GM18519 (cell line): ENCODE data around the gene DTX1.

ENCODE experiments used
- ATAC-seq: cut with Tn5 transposase; IDR thresholded peaks from one replicate; pipeline ENCODE4 v1.9.1; 2021; ENCODE audit warnings: mild to moderate bottlenecking, moderate library complexity; ENCODE audit not compliant: unreplicated experiment, low FRiP score

The DTX1 gene

DNA sequence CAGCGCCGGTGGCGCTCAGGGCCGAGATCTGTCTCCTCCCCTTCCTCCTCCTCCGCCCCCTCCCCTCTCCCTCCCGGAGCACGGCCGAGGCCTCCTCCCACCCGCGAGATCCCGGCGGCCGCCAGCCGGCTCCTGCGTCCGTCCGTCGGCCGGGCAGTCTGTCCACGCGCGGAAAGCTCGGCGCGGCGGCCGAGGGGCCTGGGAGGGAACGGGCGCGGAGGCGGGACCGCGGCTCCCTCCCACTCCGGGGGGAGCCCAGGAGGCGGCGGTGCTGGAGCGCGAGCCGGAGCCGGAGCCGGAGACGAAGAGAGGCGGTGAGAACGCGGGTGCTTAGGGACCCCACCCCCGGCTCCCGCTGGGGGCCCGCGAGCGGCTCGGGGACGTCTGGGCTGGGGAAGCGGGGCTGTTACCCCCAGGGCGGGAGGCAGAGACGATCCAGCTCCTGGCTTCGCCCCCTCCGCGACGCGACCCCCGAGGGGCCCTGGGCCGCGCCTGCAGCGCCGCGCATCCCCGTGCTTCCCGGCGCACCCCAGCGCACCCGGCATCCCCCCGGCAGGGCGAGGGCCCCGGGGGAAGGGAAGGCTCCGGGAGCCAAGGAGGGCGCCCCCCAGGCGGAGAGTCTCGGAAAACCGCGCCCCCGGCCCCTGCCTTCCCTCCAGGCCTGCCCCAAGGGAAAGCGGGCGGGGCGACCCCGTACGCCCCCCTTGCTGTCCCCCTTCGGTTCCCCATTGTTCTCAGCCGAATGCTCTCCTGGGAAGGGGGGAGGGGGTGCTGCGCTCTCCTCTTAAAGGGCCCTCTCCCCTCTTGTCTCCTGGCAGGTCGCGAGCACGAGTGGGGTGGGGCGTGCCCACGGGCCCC is at the start of gene DTX1:
DTX1 (plus strand) TSS at position 100 of the 858 bp plus-strand sequence. CDS start 1,463 bp downstream, outside the sequence.
- no peak for ATAC-seq

DNA sequence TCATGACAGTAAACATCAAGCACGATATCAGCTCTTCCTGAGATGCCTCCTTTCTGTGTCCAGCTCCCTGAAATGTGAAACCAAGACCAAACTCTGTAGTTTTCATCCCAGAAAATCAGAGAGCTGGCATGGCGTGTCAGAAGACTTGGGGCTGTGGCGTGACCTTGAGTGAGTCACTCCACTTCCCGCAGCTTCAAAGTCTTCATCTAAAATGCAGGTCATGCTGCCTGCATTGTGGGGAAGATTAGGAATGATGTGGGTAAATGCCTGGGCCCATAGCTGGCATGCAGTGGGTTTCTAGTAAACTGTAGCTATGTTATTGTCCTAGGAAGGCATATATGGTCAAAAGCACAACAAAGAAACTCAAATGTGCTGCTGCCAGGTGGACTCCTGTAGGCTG is 49.4 kb upstream of the DTX1 start:
- no peak for ATAC-seq

DNA sequence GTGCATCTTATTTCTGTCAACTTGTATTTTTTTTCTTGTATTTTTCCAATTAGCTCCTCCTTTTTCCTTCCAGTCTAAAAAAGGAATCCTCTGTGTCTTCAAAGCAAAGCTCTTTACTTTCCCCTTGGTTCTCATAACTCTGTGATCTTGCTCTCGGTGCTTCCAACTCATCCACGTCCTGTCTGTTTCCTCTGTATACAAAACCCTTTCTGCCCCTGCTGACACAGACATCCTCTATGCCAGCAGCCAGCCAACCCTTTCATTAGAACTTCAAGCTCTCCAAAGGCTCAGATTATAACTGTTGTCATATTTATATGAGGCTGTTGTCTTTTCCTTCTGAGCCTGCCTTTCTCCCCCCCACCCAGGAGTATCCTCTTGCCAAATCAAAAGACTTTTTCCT is 45.8 kb upstream of the DTX1 start:
- no peak for ATAC-seq

DNA sequence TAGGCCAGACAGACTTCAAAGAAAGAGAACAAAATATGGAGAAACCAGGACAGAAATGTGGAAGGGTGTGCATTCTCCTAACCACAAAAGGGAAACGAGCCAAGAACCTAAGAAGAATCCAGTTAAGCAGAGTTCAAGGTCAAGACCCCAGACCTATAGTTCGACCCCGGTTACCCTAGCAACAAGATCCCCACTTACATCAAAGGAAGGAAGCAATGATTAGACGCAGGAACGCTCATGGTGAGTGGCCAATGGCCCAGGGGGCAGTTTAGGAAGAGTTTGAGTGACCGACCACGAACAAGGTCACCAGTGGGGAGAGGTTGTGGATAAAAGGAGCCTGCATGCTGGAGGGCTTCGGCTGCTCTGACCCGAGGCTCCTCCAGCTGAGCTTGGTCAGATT is 42.0 kb upstream of the DTX1 start:
- ATAC-seq, result no peak

DNA sequence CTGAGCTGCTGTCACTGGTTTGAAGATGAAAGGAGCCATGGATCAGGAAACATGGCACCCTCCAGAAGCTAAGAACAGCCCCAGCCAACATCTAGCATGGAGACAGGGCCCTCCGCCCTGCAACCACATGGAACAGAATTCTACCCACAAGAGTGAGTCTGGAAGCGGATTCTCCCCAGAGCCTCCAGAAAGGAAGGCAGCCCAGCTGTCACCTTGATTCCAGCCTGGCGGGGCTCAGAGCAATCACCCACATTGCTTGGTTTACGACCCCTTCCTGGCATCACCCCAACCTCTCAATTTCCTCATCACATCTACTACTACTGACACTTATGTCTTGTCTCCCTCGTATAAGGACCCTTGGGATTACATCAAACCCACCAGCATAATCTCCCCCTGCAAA is 39.7 kb upstream of the DTX1 start:
- ATAC-seq, result no peak

DNA sequence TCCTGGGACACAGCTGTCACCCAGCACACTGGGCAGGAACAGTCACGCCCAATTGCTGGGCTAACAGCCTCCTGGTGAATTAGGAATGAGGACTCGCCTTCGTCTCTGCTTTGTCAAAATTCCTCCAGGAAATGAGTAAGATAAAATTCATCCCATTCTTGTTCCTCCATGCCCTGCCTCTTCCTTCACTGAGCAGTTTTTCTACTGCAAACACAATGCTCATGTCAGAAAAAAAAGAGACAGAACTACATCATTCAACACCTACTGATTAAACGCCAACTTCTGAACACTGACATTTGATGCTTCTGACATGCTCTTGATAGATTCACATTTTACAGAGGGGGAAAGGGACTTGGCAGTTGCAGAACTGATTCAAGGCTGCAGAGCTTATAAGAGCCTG is 37.5 kb upstream of the DTX1 start:
- no peak for ATAC-seq

DNA sequence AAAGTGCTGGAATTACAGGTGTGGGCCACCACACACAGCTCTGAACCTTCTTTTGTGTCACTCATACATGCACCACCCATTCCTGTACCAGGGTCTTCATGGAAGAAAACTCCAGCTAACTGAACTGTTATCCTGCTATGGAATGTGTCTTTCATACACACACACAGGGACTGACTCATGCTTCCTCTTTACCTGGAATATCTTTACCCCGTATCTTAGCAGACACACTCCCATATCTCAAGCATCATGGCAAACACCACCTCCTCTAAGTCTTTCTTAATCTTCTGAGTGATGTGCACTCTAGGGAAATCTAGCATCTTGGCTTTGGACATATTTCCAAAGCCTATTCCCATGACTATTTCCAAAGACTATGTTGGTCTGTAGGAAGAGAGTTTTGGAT is 35.0 kb upstream of the DTX1 start:
- ATAC-seq, result no peak

DNA sequence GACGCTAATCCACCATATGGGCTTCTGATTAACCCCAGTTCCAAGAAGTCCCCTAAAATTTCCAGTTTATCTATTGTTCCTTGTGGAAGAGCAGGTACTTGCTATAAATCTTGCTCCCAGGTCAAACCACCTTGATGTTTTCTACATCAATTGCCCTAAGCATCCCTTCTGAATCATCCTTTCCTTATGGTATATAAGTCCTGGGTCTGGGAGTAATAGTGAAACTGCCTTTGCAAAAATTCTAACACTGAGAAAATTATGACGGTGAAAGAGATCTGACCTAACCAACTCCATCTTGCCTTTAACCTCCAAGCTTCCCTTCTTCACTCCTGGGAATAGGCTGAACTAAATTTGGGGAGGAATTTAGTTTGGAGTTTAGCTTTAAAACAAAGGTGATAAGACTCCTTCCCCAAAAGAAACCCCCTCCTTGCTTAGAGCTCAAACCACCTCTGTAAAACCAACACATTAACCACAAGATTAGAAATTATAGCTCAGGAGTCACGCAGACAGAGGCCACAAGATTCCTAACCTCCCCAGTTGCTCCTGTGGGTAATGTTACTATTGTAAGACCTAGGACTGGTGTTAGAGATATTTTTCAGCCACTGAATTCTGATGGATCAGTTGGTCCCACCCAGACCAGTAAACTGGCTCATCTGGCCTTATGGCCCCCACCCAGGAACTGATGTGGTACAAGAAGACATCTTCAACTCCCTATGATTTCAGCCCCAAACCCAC is 33.8 kb upstream of the DTX1 start:
- no peak for ATAC-seq

DNA sequence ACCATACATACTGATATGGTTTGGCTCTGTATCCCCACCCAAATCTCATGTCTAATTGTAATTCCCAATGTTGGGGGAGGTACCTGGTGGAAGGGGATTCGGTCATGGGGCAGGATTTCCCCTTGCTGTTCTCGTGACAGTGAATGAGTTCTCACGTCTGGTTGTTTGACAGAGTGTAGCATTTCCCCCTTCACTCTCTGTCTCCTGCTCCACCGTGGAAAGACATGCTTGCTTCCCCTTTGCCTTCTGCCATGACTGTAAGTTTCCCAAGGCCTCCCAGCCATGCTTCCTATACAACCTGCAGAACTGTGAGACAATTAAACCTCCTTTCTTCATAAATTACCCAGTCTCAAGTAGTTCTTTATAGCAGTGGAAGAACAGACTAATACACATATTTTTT is 28.8 kb upstream of the DTX1 start:
- no peak for ATAC-seq

DNA sequence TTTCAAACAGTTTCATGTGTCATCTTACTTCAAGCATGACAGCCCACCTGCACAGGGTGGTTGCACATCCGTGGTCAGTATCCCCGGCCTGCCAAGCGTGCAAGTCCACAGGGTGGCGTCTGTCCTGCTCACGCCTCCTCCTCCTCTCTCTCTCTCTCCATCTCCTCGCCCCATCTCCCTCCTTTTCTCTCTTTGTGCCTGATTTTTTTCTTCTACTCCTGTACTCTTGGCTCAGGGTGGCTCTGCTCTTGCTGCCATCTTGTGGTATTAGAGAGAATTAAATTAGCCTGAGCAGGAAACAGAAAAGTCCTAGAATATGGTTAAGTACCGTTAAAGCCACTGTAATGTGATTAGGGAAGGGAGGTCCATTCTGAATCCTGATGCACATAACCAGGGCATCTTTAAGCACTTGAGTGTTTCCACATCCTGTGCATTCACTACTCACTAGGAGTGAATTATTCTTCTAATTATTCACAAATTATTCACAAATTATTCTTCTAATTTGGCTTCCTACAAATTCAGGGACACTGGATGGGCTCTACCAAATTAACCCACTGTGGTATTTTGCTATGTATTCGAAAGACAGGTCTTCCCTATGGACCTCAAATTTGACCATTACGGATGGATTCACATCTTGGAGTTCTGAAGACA is 25.5 kb upstream of the DTX1 start:
- no peak for ATAC-seq

DNA sequence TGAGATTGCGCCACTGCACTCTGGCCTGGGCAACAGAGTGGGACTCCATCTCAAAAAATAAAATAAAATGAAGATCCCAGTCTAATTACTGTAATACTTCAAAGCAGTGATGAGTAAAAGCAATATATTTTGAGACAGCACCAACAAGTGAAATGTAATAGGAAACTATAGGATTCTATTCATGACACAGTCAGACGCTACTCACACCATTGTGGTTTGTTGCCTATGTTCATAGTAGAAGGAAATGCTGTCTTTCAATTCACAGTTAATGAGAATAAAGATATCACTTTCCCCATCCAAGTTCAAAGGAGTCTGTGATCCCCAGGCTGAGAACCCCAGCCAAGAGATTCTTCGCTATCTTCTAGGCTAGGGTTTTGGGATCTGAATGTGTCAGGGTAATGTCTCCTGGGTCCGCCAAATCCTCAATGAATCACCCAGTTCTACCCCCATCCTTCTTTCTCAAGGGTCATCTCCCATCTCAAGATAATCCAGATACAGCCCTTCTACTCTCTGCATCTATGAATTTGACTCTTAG is 16.6 kb upstream of the DTX1 start:
- no peak for ATAC-seq

DNA sequence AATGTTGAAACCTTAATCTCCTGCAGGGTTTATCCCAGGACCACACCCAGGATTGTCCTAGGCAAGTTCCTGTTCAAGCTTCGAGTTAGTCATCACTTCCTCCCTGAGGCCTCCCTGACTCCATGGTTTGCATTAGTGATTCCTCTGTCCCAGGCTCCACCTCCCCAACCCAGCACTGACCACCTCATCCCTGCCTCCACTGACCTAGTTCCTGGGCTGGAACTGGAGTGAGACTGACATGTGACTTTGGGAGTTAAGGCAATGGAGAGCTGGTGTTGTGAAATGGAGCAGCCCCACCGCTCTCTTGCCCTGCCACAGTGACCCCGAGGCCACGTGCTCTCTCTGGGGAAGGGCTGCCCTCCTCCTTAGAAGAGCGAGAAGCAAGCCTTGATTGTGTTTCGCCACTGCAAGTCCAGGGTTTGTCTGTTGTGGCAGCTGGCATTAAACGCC is 15.8 kb upstream of the DTX1 start:
- ATAC-seq, result no peak

DNA sequence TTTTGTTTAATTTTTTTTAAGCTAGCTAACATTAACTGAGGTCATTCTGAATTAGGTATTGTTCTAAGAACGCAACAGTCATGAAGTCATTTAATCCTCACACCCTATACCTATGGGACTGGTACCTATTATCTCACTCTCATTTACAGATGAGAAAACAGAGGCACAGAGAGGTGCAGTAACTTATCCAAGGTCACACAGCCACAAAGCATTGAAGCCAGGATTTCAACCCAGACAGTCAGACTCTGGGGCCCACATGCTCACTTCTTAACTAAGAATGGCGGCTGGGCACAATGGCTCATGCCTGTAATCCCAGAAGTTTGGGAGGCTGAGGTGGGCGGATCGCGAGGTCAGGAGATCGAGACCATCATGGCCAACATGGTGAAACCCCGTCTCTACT is 15.0 kb upstream of the DTX1 start:
- no peak for ATAC-seq

DNA sequence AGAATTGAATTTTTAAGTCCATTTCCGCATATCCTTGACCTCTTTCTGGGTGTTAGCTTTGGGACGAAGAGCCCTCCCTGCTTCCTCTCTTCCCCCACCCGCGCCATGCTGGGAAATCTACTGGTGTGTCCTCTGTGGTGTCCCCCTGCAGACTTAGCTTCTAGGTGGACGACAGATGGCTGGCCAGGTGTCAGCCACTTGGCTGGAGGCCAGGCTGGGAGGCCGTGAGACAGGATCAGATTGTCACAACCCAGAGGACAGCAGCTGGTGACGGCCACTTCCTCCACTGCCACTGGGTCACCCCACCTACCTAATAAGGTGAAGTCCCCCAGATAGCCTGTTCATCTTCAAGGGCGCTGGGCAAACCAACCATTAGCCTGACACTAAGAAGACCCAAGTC is 13.3 kb upstream of the DTX1 start:
- no peak for ATAC-seq

DNA sequence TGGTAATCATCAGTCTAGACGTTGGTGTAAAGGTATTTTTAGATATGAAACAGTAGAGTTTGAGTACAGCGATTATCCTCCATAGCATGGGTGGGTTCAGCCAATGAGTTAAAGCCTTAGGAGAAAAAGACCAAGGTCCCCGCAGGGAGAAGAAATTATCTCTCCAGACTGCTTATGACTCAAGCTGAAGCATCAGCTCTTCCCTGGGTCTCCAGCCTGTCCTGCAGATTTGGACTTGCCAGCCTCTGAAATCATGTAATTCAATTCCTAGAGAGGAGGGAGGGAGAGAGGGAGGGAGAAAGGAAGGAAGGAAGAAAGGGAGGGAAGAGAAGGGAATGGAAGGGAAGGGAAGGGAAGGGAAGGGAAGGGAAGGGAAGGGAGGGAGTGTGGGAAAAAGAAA is 12.0 kb upstream of the DTX1 start:
- ATAC-seq, result no peak

DNA sequence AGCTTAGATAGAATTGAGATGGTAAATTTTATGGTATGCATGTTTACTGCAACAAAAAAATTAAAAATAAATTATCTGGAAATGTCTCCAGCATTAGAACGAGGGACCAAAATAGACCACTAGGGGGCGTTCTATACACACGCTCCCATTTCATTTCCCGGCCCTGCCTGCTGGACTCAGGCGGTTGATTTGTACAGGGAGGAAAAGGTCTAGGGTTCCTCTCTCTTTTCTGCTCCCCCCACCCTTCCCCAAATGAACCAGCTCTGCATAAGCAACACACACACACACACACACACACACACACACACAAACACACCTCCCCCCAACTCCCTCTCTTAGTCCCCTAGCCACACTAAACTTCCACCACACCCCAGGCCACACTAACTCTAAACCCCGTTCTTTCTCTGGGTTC is 7.8 kb upstream of the DTX1 start:
- ATAC-seq, result no peak

DNA sequence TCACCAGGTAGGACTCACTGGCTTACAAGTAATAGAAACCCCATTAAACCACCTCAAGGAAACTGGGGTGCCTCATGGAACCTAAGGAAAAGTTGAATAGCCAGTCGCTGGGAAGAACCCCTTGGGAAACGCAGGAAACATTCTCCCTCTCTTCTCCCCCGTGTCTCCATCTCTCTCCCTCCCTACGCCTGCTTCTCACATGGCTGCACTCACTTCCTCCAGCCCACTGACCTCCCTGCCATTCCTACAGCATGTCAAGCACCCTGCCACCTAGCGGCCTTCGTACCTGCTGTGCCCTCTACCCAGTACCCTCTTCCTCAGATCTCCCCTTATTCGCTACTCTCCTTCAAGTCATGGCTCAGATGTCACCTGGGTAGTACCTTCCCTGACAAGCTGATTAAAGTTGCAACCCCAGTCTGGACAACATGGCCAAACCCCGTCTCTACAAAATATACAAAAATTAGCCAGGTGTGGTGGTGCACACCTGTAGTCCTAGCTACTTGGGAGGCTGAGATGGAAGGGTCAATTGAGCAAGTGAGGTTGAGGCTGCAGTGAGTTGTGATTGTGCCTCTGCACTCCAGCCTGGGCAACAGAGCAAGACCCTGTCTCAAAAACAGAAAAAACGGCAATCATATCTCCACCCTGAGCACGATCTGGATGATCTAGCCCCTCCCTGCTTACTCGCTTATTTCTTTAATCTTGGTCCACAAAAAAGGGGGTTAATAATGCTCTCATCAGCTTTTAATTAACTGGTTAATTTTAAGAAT is 6.4 kb upstream of the DTX1 start:
- no peak for ATAC-seq

DNA sequence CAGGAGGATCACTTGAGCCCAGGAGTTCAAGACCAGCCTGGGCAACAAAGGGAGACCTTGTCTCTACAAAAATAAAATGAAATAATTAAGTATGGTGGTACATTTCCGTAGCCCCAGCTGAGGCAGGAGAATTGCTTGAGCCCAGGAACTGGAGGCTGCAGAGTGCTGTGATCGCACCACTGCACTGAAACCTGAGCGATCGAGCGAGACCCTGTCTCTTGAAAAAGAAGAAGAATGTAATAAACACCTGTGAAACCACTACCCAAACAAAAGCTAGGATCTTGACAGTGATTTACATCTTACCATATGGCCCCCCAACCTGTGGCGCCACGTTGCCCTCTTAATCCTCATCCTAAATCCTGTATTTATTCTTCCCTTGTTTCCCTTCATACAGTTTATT is 5.7 kb upstream of the DTX1 start:
- ATAC-seq, result no peak

DNA sequence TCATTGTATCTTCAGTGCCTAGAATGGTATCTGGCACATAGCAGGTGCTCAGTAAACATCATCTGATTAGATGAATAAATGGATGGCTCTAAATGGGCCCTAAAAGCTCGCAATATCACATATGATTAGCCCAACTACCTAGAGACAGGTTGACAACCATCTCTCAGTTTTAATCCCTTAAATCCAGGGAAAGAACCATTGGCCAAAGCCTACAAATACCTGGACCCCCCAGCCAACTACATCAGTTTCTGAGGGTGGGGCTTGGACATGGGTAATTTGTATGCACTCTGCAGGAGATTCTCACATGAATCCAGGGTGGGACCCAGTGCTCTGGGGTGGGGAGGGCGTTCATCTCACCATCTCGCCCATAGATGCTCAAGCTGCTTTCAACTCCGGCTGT is 4.8 kb upstream of the DTX1 start:
- ATAC-seq, result no peak

DNA sequence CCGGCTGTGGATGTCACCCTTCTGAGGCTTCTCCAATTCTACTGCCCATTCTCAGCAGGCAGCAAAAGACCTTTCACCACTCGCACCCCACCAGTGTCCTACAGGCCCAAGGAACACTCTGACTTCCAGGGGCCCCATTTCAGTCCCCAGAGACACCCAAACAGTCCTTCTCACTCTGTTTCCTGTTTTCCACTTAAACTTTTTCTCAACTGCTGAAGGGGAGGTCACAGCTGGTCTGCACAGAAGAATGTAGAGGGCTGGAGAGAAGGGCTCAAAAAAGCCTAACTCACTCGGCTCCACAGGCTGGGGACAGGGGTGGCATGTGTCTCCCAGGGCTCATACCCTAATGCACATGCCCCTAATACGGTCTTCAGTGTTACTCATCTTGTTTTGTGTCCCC is 4.2 kb upstream of the DTX1 start:
- ATAC-seq, result no peak
